HepG2 (cell line): Measurements from ENCODE around the gene TNFRSF18.

Experiments used
- NFE2 ChIP-seq: sonication (generic); formaldehyde crosslinking; IDR thresholded peaks from 2 replicates; pipeline ENCODE4 v1.4.0; 2020; ENCODE audit warnings: missing genetic modification reagents
- NR2F2 ChIP-seq: IDR thresholded peaks from 2 replicates; pipeline ENCODE4 v1.6.1; 2012; ENCODE audit warnings: low read depth, inconsistent platforms, borderline replicate concordance
- POLR2A ChIP-seq, 2 experiments: IDR thresholded peaks; 2 replicates each; pipeline ENCODE4 v1.6.1; 2011; ENCODE audit warnings: low read depth in 2 of 2, low read length in 2 of 2, mild to moderate bottlenecking in 1 of 2, moderate library complexity in 1 of 2; ENCODE audit not compliant: insufficient read depth in 1 of 2
- POLR2AphosphoS5 ChIP-seq: IDR thresholded peaks from 2 replicates; pipeline ENCODE4 v1.6.1; 2012; ENCODE audit warnings: low read depth, low read length
- RBAK ChIP-seq: sonication (generic); formaldehyde crosslinking; IDR thresholded peaks from 2 replicates; pipeline ENCODE4 v1.5.1; 2020; ENCODE audit warnings: mild to moderate bottlenecking, missing genetic modification reagents
- RNF2 ChIP-seq: fragments of 450-650 bp; conservative IDR thresholded peaks from 2 replicates; pipeline ENCODE4 v1.6.1; 2016; ENCODE audit warnings: low read depth
- ZNF275 ChIP-seq: sonication (generic); formaldehyde crosslinking; IDR thresholded peaks from 2 replicates; pipeline ENCODE4 v1.8.0; 2022; ENCODE audit warnings: missing genetic modification reagents, mild to moderate bottlenecking, inconsistent platforms, borderline replicate concordance
- ZUFSP ChIP-seq: sonication (generic); formaldehyde crosslinking; IDR thresholded peaks from 2 replicates; pipeline ENCODE4 v1.9.0; 2021; ENCODE audit warnings: missing genetic modification reagents, mild to moderate bottlenecking, borderline replicate concordance

- TF ChIP-seq NFE2 (CRISPR knock-in tag) (no peak), ZNF275 (no peak), POLR2AphosphoS5 (no peak), RBAK (no peak), NR2F2 (no peak), ZUFSP (CRISPR knock-in tag) (no peak), RNF2 (no peak), POLR2A (IDR thresholded peaks at IDR 0.05; ENCODE audit: insufficient read depth in 1 of 2, low read depth in 2 of 2, low read length in 2 of 2) (no peak)
Observed at GRCh38 chr1:1181938-1182410, 24.4 kb downstream of the TNFRSF18 start.
